Stomach (tissue), 9 donors: ENCODE results near the gene TAGLN2. TPM values are rescaled to one million over a fixed set of nuclear protein-coding genes. Genes with fewer than 3 reads are reported as not detected.

Experiments used
- DNase-seq, 2 donors: peaks; one replicate each; pipeline versions ENCODE4 v3.0.0 to v3.0.0-alpha.2; 2013 to 2019
- H3K27ac ChIP-seq, 5 donors: fragments of 200-600 bp in 4 of 5; sonication (generic) in 4 of 5; one replicate each; pipeline ENCODE4 v1.5.1; 2013 to 2019; ENCODE audit warnings: mild to moderate bottlenecking in 1 of 5, moderate library complexity in 1 of 5
- H3K27me3 ChIP-seq, 3 donors: fragments of 200-600 bp; sonication (generic); one replicate each; pipeline ENCODE4 v1.5.1; 2017 to 2019; ENCODE audit warnings: mixed run types in 1 of 3
- H3K36me3 ChIP-seq, 4 donors: fragments of 200-600 bp; sonication (generic); 1 replicate in 3 of 4; 2 replicates in 1 of 4; pipeline ENCODE4 v1.5.1; 2016 to 2019
- H3K4me1 ChIP-seq, 4 donors: fragments of 200-600 bp; sonication (generic); one replicate each; pipeline ENCODE4 v1.5.1; 2016 to 2019
- H3K4me3 ChIP-seq, 4 donors: fragments of 200-600 bp; sonication (generic) in 3 of 4; one replicate each; pipeline ENCODE4 v1.5.1; 2016 to 2019; ENCODE audit warnings: mild to moderate bottlenecking in 1 of 4
- H3K9me3 ChIP-seq, 4 donors: fragments of 200-600 bp; sonication (generic); one replicate each; pipeline ENCODE4 v1.5.1; 2016 to 2019
- CTCF ChIP-seq, 7 experiments: fragments of 450-650 bp in 4 of 7; fragments of 200-600 bp in 3 of 7; sonication (generic) in 3 of 7; IDR thresholded peaks; one replicate each; pipeline ENCODE4 v1.5.1; 2016 to 2019; ENCODE audit warnings: antibody characterized with exemption in 7 of 7, control low read depth in 2 of 7, mild to moderate bottlenecking in 1 of 7
- EP300 ChIP-seq: sonication (generic); formaldehyde crosslinking; IDR thresholded peaks from one replicate; pipeline ENCODE4 v1.6.1; 2017; ENCODE audit warnings: antibody characterized with exemption
- POLR2A ChIP-seq, 4 donors: fragments of 450-650 bp; IDR thresholded peaks; one replicate each; pipeline ENCODE4 v1.6.1; 2016; ENCODE audit warnings: antibody characterized with exemption in 4 of 4, control low read depth in 2 of 4, mild to moderate bottlenecking in 1 of 4, moderate library complexity in 1 of 4
- POLR2AphosphoS5 ChIP-seq, 3 donors: sonication (generic); formaldehyde crosslinking; IDR thresholded peaks; one replicate each; pipeline ENCODE4 v1.6.1; 2016; ENCODE audit warnings: antibody characterized with exemption in 3 of 3
- WGBS, 5 donors: extraction: QIAGEN DNeasy Blood & Tissue Kit in 3 of 5; methylation state at CpG; one replicate each; pipeline versions ENCODE4 v1.1.5 to v1.1.7; 2013 to 2018; 5-methylcytosine and 5-hydroxymethylcytosine counted together
- intact Hi-C: fragments of 100-400 bp; cut with DNase I; formaldehyde crosslinking; loops from one replicate; pipeline ENCODE4 v1.15.1; 2023; ENCODE audit warnings: low total_unique reads
- polyA plus RNA-seq, 3 donors: library from polyadenylated mRNA; stranded (reverse); fragments of 200-250 nt; gene quantifications; one replicate each; pipeline ENCODE4 v1.2.3, GENCODE V29; 2013
- total RNA-seq, 5 donors: library from RNA; depleted of rRNA; stranded (reverse); fragments of >200 nt; gene quantifications; one replicate each; pipeline versions ENCODE4 v1.1.0 to v1.2.3, GENCODE V29; 2014 to 2016
- donor health status: healthy with polysubstance abuse.
- donor health status: Bipolar disorder and iron deficiency.
- donor health status: healthy.

The TAGLN2 gene
- total and polyA plus RNA-seq, 8 donors, result 49.0 to 1,290 (median 292) TPM

DNA sequence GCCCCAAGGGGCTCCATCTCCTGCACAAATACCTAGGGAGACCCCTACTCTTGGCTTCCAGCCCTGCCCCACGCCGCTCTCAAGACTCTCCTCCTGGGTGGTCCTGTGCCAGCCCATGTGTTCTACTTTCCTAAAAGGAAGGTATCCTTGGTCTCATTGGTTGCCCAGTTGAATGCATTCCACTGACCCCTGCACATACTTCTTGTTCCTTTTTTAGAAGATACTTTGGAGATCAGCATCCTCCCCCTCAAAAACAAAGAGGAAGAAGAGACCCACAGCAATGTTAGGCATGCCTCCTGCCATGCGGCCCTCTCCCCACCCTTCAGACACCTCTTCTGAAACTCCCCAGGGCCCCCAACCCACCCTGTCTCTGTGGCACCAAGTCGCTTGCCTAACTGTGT, 24.7 kb upstream of the TAGLN2 start:
- H3K27ac ChIP-seq, result peak overlapping the region in 1 of 5 donors; percentile 41
- no peaks in the 10 kb centered on the region for H3K9me3 ChIP-seq
- H3K4me1 ChIP-seq, result peaks cover 15 to 44% (median 32%) of the 10 kb centered on the region in 4 donors
- TF ChIP-seq POLR2AphosphoS5 (IDR thresholded peaks at IDR 0.05), result no peak
- TF ChIP-seq CTCF (IDR thresholded peaks at IDR 0.05), result no peak
- TF ChIP-seq POLR2A (IDR thresholded peaks at IDR 0.05), result no peak
- TF ChIP-seq EP300, result no peak
- DNase-seq, result peak in 1 of 2 donors; percentile 14
- peaks cover 0 to 23% (median 1%) of the 10 kb centered on the region in 3 donors for H3K27me3 ChIP-seq
- WGBS, 5 donors, result 91 to 96% (median 93%) methylated on average over 4 of the region's 4 CpGs
- H3K4me3 ChIP-seq, result no peak overlapping the region
- no peaks in the 10 kb centered on the region for H3K36me3 ChIP-seq
- intact Hi-C loops, result no loop called here

DNA sequence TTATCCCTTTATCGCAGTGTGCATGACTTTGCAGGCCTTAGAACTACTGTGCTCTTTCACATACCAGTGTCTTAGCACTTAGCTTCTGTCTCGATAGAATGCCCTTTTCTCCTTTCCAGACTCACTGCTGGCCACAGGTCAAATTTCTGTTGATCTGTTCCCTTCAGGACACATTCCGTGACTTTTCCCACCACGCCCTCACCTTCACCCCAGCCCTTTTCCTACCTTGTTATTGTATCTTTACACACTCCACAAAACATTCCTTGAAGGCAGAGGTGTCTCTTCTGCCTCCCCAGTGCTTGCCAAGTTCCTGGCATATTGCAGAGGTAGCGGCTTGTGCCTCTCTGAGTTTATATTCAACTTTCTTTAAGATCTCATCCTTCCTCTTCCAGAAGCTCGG, 23.8 kb upstream of the TAGLN2 start:
- intact Hi-C loops, result no loop called here
- WGBS, 5 donors, result 29 to 58% (median 44%) methylated on average over 6 of the region's 6 CpGs

GRCh38 chr1:159947942-159948341, 22.6 kb upstream of the TAGLN2 start:
- peaks cover 15 to 40% (median 29%) of the 10 kb centered on the region in 4 donors for H3K4me1 ChIP-seq
- WGBS, 5 donors, result 70 to 80% (median 77%) methylated on average over 1 of the region's 1 CpG
- no peak overlapping the region for H3K4me3 ChIP-seq
- no peak for TF ChIP-seq CTCF (IDR thresholded peaks at IDR 0.05)
- no peak for TF ChIP-seq POLR2AphosphoS5 (IDR thresholded peaks at IDR 0.05)
- TF ChIP-seq POLR2A (IDR thresholded peaks at IDR 0.05), result no peak
- TF ChIP-seq EP300, result no peak
- peaks cover 0 to 43% (median 3%) of the 10 kb centered on the region in 3 donors for H3K27me3 ChIP-seq
- intact Hi-C loops, result no loop called here
- H3K36me3 ChIP-seq, result no peaks in the 10 kb centered on the region
- no peaks in the 10 kb centered on the region for H3K9me3 ChIP-seq
- DNase-seq, result no peak
- no peak overlapping the region for H3K27ac ChIP-seq

More for the DNA sequence above, 23.8 kb upstream of the TAGLN2 start:
- Histone ChIP-seq H3K9me3 (no peaks in the 10 kb centered on the region), H3K36me3 (no peaks in the 10 kb centered on the region), H3K27ac (peak overlapping the region in 4 of 5 donors; percentile 37 to 54 (median 44)), H3K4me1 (peaks cover 15 to 46% (median 34%) of the 10 kb centered on the region in 4 donors), H3K4me3 (no peak overlapping the region), H3K27me3 (peaks cover 0 to 31% (median 3%) of the 10 kb centered on the region in 3 donors)
- TF ChIP-seq EP300 (no peak), POLR2AphosphoS5 (IDR thresholded peaks at IDR 0.05) (peak in 1 of 3 donors; percentile 2), CTCF (IDR thresholded peaks at IDR 0.05) (no peak), POLR2A (IDR thresholded peaks at IDR 0.05) (no peak)
- peak in 1 of 2 donors; percentile 62 for DNase-seq

DNA sequence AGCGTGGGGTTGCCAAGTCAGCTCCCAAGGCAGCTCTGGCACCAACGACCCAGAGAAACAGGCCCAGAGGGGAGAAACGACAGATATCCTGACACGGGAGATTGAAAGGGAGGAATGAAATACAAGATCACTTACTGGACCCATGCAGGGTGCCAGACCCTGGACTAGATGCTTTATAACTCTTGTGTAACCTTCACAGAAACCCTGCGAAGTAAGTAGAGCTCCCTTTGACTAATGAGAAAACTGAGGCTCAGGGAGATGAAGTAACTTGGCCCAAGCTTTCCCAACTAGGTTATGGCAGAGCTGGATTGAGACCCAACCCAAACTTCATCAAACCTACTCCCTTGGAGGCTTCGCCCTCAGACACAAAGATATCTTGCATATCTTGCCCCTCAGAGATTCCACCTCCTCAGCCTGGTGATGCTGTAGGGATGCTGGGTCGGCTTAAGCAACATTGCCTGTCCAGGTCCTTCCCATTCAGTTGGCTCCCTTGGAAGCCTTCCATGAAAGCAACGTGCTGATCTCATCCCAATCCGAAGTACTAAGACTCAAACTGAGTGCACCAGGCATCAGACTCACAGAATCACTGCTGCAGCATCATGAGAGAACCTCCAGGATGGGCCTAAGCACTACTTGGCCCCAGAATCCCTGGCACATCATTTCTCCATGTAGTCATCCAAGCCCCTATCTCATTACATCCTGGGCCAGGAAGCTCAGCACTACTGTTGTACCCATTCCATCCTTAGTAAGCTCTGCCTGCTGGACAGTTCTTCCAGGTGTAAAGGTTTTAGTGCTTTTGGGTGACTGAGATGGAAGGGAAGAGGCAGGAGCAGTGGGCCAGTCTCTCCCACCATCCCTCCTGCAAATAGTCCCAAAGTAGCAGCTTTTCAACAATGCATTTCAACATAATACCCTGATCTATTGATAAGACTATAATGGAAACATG, 21.2 kb upstream of the TAGLN2 start:
- Histone ChIP-seq H3K4me3 (peak overlapping the region; percentile 44 to 57 (median 48)), H3K4me1 (peaks cover 15 to 40% (median 29%) of the 10 kb centered on the region in 4 donors), H3K27ac (peak overlapping the region; percentile 55 to 82 (median 75)), H3K9me3 (no peaks in the 10 kb centered on the region), H3K27me3 (peaks cover 0 to 47% (median 3%) of the 10 kb centered on the region in 3 donors), H3K36me3 (no peaks in the 10 kb centered on the region)
- TF ChIP-seq POLR2AphosphoS5 (IDR thresholded peaks at IDR 0.05) (no peak), CTCF (IDR thresholded peaks at IDR 0.05) (no peak), POLR2A (IDR thresholded peaks at IDR 0.05) (no peak), EP300 (no peak)
- 45 to 64% (median 50%) methylated on average over 8 to 9 of the region's 9 CpGs for WGBS, 5 donors
- intact Hi-C loops, result no loop called here
- no peak for DNase-seq
